ENCODE data around the gene CCBE1. TPM values are rescaled to one million over a fixed set of nuclear protein-coding genes. Genes with fewer than 3 reads are reported as not detected.

Gene CCBE1
- total RNA-seq, 1 donor from 2014 or later = under 0.01 TPM

DNA sequence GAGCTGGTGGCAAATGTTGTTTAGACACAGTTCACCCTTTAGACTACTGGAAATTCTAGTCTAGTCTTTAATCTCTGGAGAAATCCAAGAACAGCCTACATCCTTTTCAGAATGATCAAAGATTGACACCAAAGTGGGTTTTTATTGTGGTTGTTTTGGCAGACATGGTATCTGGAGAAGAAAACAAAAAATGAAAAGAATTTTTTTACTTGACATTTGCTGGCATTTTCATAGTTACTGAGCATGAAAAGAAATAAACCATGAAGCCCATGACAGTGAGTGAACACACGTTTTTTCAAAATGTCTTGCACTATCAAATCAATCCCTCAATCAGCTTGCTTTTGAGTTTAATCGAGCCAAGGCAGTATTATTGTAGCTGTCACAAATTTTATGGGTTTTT is 125.3 kb downstream of the CCBE1 start:
- DNase-seq (ENCODE audit: low read depth in 2 of 2) = no peak

DNA sequence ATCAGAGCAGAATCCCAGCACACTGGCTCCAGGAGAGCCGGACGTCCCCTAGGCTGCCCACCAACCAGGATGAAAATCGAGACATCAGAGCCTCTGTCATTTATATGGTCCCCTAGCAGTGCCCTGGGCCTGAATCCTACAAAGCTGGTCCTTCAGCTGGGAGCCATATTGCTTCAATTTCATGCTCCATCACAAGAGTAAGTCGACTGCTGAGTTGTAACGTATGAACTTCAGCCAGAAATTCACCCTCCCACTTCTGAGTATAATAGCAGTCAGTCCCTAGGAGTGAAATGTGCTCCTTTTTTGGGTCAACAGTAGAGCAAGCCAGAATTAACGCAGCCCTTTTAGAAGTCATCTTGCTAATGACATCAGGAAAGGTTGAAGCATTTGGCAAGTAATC is 126.4 kb downstream of the CCBE1 start:
- DNase-seq (ENCODE audit: low read depth in 2 of 2) = no peak

DNA sequence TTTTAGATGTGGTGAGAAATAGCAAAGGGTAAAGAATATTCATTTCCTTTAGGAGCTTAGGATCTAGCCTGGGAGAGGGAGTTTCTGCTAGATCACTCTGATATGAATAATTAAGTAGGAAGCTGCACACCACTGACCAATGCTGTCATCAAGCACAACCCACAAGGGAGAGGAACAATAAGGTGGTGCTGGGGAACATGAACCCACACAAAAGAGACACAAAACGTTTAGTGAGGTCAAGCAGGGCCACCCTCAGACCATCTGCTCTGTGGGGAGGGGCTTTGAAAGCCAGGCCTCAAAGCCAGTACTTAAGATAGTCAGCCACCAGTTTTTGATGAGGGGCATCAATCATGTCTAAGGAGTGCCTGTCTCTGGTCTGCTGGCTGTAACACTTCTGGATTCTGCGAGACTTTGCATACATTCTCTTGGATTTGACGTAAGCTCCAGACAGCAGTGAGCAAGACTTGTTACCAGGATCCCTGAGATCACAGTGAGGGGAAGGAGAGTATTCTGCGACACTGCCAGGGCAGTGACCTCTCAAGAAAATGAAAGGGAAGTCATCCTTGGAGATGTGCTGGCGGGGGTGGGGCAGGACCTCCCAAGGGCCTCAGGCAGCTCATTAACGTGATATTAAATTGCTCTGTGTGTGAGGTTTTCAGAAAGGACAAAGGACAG is 127.0 kb downstream of the CCBE1 start:
- peak; percentile 43 to 88 for DNase-seq (ENCODE audit: low read depth in 2 of 2)

DNA sequence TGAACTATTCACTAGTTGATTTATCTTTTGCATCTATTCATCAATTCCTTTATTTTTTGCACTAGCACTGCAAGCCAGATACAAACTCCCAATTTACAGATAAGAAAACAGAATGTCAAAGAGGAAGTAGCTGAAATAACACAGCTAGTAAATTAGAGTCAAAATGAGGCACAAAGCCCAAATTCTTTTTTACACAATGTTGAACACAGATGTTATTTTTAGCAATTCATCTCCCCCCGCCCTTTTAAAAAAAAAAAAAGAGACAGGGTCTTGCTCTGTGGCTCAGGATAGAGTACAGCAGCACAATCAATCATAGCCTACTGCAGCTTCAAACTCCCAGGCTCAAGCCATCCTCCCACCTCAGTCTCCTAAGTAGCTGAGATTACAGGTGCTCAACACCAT is 127.8 kb downstream of the CCBE1 start:
- DNase-seq (ENCODE audit: low read depth in 2 of 2) = peak in 1 of 2 donors; percentile 67

DNA sequence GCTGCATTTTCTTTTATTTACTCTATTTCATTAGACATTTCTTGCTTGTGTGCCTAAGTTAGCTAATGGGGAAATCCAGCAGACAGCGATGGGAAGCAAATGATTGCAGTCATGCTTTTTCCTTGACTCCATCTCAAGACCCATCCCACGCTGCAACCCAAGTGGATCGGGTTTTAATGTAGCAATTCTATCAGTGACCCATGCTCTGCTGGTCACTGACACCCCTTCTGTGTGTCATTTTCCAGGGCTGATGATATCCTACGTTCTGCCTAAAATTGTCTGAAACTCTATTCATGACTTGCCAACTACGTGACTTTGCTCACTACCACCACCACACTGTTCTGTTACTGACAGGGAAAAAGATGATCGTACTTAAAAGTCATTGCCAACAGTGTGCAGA is 129.8 kb downstream of the CCBE1 start:
- no peak for DNase-seq (ENCODE audit: low read depth in 2 of 2)

DNA sequence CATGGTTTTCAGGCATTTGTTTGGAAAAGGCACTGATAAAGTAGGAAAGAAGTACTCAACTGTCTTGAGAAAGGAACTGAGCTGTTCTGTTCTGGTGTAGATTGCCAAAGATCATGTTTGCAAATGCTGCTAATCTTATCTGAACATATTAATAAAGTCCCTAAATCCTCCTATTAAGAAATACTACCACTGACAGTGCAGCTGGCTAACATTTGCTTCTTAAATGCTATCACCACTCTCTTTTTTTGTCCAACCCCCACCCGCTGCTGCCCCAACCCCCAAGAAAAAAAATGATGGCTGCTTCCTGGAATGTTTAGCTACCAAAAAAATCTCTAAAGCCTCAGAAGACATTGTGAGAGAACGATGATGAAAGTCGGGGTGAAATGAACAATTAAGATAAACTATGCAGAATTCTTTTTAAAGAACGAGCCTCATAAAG is 130.7 kb downstream of the CCBE1 start:
- no peak for DNase-seq (ENCODE audit: low read depth in 2 of 2)

DNA sequence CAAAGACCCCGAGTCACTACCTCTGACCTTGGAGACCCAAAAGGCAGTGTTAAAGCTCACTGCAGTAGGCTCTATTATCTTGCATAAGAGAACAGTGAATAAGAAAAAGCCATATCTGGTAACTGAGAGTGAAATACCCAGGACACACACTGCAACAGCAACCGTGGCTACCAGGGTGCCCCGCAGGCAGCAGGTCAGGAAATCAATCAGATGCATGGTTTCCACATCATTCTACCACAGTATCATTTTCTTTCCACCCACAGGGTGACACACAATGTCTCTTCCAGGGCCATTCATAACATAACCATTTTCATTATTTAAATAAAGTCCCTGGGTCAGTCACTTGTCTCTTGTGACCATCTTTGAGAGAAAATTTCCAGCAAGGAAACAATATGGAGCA is 131.3 kb downstream of the CCBE1 start:
- no peak for DNase-seq (ENCODE audit: low read depth in 2 of 2)

DNA sequence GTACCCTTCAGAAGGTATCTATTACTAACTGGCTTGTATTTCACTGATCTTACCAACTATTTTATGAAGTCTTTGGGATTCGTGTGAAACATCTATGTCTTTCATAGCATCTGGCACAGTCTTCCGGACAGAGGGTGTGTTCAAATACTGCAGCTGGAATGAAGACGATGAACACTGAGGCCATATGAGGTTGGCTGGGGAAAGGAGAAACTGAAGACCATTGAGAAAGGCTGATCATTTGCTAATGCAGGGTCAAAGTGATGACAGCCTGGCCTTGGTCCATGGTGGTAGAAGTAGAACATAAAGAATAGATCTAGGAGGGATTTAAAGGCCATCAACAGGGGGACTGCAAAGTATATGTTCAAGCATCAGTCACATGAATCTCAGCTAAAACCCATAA is 132.7 kb downstream of the CCBE1 start:
- DNase-seq (ENCODE audit: low read depth in 2 of 2) = no peak

DNA sequence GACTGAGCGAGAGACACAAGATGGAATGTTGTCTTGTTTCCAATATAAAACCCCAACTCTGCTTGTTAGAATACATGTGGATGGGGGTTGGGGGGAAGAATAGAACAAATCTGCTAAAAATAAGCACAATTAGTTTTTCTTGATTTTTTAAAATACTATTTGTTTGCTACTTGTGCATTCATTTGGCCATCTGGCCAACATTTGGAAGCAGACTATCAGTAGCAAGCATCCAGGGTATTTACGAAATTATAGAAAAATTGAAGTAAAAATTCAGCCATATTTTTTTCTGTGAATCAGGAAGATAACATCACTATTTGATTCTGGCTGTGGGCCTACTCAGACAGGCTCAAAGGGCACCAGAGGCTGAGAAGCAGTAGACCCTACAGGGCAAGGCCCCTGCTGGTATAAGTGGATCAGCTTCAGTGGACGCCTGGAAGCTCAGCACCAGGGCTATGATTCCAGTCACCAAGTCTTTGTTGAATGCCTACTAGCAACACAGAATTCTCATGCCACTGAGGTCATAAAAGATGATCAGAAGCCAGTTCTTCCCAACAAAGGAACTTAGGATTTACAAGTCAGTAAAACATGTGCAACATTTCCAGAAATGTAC is 133.9 kb downstream of the CCBE1 start:
- no peak for DNase-seq (ENCODE audit: low read depth in 2 of 2)

DNA sequence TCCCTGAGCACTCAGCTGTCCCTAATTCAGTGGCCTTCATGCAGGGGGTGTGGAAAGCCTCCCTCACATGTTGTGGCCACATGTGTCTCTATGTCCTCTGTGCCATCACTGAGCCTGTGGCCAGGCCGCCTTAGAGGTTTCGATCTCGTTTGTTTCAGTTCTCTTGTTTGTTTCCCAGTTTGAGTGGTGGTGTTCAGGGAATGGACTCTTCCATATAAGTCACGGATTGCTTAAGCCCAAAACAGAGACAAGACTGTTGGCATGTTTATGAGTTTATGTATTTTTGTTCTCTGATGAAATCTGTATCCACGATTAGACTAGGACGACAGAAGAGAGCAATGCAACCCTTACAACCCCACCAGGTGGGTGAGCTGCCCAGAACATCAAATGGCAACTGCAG is 134.5 kb downstream of the CCBE1 start:
- DNase-seq (ENCODE audit: low read depth in 2 of 2) = no peak

DNA sequence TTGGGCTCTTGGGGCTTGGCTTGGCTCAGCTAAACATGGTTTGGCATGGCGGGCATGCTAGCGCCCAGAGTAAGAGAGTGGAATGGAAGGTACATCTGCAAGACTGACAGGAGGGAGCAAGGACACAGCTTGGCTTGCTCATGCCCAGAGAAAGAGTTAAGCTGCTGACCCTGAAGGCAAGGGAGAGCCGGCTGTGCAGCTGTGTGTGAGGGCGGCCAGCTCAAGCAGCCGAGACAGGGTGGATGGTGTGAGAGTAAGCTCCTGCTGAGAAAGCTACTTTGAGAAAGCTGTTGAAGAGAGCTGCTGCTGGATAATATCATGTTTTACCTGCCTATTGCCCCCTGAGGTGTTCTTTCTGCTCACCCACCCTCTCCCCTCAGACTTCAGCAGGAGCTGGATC is 135.6 kb downstream of the CCBE1 start:
- no peak for DNase-seq (ENCODE audit: low read depth in 2 of 2)

DNA sequence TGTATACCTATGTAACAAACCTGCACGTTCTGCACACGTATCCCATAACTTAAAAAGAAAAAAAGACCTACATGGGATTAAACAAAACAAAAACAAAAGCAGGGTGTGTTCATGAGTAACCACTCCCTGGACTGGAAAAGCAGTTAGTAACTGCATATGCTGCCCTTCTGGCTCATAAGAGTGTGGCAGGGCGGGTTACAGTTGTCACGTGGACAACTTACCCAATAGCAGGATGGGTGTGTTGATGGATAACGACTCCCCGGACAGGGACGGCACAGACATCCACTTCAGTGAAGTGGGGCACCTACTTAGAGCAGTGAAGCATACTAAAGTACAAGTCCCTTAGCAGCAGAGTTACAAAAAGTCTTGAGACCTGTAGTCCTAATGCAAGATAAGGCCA is 136.7 kb downstream of the CCBE1 start:
- DNase-seq (ENCODE audit: low read depth in 2 of 2) = no peak

DNA sequence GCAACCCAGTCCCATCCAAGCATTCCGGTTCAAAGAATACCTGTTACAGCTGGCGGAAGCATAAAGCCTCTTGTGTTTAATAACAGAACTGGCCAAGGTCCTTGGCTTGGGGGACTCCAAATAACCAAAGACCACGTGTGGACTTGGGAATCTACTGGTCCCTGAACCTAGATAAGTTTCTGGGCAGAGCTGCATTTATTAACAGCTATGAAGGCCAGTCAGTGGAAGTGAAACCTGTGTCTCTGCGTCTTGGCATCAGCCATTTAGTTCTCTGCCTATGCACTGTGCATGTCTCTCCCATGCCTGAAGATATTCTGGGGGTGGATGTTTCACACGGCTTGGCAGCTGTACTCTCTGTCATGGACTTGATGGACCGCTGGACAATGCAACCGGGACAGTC is 137.7 kb downstream of the CCBE1 start:
- DNase-seq (ENCODE audit: low read depth in 2 of 2) = no peak

DNA sequence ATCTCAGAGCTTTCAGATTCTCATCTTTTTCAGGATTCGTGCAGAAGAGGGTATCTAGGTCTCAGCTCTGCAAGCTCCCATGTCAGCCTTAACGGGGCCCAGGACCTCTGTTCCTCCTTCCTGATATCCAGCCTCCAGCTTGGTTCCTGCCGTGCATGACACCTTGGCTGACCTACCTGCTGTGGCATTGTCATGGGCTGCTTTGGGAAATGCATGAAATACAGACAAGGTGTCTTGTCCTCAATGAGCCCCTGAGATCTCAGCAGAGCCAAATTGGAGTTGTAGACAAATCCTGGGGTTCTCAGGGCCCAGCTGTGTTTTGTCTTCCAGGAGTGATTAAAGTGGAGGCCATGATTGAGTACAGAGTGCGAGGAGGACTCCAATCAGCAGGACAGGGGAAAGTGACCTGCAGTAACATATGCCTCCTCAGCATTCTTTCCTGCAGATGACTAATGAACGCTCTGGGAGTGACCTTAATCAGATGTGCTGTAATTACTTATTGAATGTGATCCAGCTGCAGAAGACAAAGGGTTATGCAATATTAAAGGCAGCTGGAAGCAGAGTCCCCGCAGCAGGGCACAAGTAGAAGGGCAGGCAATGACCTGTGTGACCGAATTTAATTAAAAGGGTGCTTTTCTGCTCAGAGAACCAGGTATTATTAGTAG is 141.1 kb downstream of the CCBE1 start:
- DNase-seq (ENCODE audit: low read depth in 2 of 2) = peak in 1 of 2 donors; percentile 77

DNA sequence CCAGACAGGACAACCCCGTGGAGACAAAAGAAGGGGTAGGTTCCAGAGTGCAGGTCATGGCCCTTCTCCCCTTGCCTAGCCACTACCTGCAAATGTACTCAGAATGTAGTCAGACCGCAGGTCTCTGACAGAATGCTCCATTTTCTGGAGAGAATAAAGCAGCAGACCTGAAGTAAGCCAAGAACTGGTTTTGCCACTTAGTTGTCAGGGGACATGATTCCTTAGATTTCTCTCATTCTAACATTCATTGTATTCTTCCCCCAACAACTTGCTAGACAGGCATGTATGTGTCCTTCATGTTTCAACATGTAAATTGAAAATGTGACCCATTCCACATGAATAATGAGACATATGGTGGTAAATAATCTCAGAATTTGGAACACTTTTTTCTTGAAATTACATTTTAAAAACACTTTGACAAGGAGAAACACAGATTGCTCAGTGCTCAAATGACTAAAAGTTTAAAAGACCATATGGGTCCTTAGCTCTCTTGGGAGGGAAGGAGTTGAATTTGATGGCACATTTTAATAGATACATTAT is 142.4 kb downstream of the CCBE1 start:
- no peak for DNase-seq (ENCODE audit: low read depth in 2 of 2)

DNA sequence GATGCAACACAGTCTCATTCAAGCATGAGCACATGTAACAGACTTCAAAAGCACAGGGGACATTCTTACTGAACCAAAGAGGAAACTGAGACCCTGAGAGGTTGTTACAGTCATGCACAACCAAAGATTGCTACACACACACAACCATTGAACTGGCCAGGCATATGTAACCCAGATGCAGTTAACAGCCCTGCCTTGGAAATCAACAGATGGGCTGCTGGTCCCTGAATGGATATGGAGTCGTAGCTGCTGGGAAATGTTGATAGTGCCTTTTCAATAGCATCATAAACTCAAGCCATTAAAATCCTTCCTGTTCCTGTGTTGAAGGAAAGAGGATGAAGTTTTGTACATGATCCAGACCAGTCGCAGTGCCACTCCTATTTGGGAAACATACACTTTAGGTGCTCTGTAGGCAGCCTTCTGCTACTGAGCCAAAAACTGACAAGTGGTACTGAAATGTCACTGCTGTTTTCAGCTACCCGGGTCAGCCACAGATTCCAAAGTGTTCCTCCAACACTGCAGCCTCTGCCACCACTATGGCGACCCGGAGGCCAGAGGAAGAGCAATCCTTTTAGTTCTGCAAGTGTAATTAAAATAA is 143.9 kb downstream of the CCBE1 start:
- DNase-seq (ENCODE audit: low read depth in 2 of 2) = no peak

DNA sequence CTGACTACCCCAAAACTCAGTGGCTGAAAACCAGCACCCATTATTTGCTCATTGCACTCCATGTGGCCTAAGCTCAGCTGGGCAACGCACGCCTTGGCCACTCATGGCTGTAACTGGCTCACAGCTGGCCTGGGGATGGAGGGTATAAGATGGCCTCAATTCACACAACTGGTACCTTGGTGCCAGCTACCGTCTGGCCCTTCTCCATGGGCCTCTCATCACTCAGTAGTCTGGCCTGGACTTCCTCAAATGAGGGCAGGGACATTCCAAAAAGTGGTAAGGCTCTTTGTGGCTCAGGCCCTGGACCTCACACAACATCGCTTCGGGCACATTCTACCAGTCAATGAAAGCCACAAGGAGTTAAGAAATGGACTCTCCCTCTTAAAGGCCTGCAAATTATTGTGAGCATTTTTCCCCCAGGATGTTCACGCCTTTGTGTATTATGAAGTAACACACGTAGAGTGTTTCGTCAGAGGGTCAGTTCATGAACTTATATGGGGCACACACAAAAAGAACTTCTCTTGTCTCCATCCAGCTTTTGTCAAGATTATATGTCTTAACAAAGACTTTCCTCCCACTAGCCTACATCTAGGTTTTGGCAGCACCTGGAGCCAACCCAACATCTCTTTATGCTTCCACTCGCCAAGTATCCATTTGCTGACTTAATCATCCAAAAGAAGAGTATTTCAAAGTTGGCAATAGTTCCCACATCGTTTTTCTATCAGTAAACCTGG is 145.2 kb downstream of the CCBE1 start:
- DNase-seq (ENCODE audit: low read depth in 2 of 2) = no peak

DNA sequence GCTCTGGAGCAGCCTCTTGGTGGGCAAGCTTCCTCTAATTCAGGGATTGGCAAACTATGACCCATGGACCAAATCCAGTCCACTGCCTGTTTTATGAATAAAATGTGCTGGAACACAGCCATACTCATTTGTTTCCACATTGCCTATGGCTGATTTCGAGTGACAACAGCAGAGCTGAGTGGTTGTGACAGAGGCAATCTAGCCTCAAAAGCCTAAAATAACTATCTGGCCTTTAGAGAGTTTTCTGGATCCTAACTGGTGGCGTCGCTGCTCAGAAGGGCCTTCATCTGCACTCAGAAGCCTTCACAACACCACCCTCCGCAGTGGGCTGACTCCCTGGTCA is 147.1 kb downstream of the CCBE1 start:
- DNase-seq (ENCODE audit: low read depth in 2 of 2) = peak in 1 of 2 donors; percentile 29

DNA sequence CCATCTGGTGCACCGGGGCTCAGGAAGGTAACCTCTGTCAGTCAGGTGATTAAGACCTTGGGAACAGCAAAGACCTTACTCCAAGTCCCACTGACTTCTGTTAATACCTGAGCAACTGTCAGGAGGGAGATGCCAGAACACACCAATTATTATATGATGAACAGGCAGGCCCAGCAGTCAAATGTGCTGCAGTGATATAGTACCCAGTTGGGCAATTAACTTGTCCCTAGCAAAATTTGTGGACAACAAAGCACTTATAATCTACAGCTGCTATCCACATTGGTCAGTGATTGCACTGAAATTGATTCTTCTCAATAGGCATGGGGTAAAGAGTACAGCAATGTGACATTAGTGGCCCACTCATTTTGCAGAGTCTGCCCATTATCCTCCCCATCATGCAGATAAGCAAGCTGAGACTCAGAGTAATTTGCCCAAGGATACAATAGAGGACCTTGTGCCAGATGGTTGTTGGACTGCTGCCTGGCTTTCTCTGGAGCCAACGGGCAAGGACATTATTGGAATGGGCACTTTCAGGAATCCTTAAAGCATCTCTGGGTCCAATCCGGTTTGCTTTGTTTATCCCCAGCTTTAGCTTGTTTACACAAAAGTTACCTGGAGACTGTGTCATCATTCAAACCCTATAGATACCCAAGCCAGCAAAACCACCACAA is 147.6 kb downstream of the CCBE1 start:
- DNase-seq (ENCODE audit: low read depth in 2 of 2) = no peak

DNA sequence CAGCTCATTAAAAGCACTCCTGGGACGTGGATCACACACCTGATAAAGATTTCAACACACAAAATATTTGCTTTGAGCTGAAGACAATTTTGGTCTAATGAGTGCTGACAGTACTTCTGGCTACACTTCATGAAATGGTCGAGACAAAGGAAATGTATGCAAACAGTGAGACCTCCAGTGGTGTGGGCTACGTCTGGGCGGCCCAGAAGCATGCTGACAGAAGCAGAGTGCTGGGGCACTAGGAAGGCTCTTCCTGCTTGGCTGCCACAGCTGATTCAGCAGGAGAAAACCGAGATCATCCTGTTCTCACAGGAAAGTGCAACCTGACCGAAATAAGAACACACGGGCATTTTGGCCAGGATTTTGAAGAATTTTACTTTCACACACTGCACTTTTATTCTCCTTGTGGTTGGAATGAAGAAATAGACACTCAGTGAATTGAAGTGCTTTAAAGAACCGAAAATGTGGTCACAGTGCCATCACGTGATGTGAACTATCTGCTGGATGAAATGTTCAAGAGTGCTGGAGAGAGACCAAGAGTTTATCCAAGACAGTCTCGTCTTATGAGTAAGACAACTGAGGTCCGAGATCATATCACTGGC is 149.5 kb downstream of the CCBE1 start:
- peak in 1 of 2 donors; percentile 82 for DNase-seq (ENCODE audit: low read depth in 2 of 2)

DNA sequence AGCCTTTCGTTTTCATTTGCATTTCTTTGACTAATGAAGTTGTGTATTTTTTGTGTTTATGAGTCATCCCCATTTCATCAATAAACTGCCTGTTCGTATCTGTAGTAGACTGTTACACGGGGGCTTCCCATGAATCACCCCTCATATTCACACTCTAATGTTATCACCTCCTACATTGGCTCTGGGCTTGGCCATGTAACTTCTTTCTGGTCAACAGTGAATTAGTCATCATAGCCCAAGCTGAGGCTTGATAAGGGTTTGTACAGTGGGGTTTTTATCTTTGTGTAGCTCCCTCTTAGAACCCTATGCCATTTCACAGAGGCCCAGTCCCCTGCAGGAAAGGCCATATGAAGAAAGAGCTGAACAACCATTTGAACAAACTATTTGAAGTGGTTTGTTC is 151.0 kb downstream of the CCBE1 start:
- DNase-seq (ENCODE audit: low read depth in 2 of 2) = peak in 1 of 2 donors; percentile 65

Measured in lung microvascular endothelial cell (primary cell).